AG04449 (cell line): ENCODE measurements around the gene GUCY1A2.
"Not testable (repeated sequence)": the region's sequence is repeated elsewhere in the genome, so short reads cannot be mapped to it uniquely, and the experiment has no call there.

Source experiments
- CTCF ChIA-PET: fragments of 350-600 bp; formaldehyde crosslinking; extraction: SDS; loops from one replicate; lab custom pipeline; 2021; ENCODE audit warnings: antibody characterized with exemption; lab: Yijun Ruan, JAX
- POLR2A ChIA-PET: fragments of 400-600, 350-600 bp; formaldehyde crosslinking; extraction: SDS; loops from one replicate; lab custom pipeline; 2020; ENCODE audit warnings: antibody characterized with exemption, inconsistent platforms; lab: Yijun Ruan, JAX
- DNase-seq: peaks from one replicate; pipeline ENCODE4 v3.0.0-alpha.2; 2010; ENCODE audit warnings: low read depth, low spot score
- H3K4me3 ChIP-seq: 2 replicates; pipeline ENCODE4 v1.5.1; 2011; ENCODE audit warnings: low read depth, mild to moderate bottlenecking, control low read depth, low read length
- TF ChIP-seq, protein P1 (sequence below): IDR thresholded peaks from one replicate; pipeline ENCODE4 v1.5.1; 2011; ENCODE audit warnings: mild to moderate bottlenecking, moderate library complexity, low read length, control low read depth, inconsistent platforms; ENCODE audit not compliant: insufficient read depth; ENCODE audit errors: missing control alignments

GUCY1A2 gene, protein sequence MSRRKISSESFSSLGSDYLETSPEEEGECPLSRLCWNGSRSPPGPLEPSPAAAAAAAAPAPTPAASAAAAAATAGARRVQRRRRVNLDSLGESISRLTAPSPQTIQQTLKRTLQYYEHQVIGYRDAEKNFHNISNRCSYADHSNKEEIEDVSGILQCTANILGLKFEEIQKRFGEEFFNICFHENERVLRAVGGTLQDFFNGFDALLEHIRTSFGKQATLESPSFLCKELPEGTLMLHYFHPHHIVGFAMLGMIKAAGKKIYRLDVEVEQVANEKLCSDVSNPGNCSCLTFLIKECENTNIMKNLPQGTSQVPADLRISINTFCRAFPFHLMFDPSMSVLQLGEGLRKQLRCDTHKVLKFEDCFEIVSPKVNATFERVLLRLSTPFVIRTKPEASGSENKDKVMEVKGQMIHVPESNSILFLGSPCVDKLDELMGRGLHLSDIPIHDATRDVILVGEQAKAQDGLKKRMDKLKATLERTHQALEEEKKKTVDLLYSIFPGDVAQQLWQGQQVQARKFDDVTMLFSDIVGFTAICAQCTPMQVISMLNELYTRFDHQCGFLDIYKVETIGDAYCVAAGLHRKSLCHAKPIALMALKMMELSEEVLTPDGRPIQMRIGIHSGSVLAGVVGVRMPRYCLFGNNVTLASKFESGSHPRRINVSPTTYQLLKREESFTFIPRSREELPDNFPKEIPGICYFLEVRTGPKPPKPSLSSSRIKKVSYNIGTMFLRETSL

DNA sequence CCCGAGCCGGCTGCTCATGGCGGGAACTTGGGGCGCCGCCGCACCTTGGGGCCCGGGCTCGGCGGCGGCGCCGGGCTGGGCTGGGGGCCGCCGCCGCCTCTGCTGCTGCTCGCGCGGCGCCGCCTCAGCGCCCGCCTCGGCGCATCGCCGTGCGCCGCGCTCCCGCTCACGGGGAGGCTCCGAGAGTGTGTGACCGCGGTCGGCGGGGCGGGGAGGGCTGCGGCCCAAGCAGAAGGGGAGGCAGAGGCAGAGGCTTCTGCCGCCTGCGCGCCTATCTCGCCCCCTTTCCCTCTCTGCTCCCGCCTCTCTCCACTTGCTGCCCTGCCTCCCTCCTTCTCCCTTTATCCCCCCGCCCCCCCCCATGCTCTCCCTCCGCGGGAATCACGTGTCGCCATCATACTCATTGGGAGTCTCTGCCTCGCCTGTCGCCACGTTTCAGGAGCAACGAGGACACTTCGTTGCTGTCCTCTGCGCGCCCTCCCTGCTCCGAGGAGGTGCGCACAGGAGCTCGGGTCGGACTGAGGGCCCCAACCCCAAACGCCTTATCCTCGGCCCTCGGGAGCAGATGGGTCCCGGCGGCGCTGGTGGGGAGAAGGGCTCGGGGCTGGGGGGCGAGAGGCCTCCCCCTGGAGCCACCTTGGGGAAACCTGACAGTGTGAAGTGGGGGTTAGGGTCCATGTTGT lies at the start of gene GUCY1A2:
GUCY1A2 (minus strand) TSS at position 258 of the 683 bp plus-strand sequence. CDS start 421 bp downstream, outside the sequence.
- CTCF ChIA-PET, result interaction anchor here (0.6 to 2.8 kb wide), 18 partner anchors 10 to 538 kb away, joined by 3 to 22 read pairs (median 4); no protein-coding TSS in a partner anchor
- peak within 1 kb of the TSS; percentile 61 for H3K4me3 ChIP-seq
- TF ChIP-seq, protein P1, sequence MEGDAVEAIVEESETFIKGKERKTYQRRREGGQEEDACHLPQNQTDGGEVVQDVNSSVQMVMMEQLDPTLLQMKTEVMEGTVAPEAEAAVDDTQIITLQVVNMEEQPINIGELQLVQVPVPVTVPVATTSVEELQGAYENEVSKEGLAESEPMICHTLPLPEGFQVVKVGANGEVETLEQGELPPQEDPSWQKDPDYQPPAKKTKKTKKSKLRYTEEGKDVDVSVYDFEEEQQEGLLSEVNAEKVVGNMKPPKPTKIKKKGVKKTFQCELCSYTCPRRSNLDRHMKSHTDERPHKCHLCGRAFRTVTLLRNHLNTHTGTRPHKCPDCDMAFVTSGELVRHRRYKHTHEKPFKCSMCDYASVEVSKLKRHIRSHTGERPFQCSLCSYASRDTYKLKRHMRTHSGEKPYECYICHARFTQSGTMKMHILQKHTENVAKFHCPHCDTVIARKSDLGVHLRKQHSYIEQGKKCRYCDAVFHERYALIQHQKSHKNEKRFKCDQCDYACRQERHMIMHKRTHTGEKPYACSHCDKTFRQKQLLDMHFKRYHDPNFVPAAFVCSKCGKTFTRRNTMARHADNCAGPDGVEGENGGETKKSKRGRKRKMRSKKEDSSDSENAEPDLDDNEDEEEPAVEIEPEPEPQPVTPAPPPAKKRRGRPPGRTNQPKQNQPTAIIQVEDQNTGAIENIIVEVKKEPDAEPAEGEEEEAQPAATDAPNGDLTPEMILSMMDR, result no peak
- no peak for DNase-seq
- POLR2A ChIA-PET, result no interaction called here

DNA sequence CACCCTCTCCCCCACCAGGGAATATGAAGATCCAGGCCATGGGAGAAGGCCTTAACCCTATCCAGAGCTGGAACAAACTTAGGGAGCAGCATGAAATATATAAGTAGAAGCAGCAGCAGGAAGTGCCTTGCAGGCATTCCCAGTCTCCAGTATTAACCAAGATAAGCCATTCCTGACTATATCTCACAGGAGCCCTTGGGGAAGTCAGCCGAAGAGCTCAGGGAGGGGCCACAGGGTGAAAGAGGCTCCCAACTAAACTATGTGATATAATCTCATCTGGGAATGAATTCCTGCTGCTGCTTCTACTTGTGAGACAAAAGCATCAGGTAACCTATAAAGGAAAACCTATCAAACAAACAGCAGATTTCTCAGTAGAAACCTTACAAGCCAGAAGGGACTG lies 36.1 kb upstream of the GUCY1A2 start:
- TF ChIP-seq, protein P1, result no peak
- no peak overlapping the region for H3K4me3 ChIP-seq
- ChIA-PET POLR2A (no interaction called here), CTCF (no interaction called here)
- no peak for DNase-seq

DNA sequence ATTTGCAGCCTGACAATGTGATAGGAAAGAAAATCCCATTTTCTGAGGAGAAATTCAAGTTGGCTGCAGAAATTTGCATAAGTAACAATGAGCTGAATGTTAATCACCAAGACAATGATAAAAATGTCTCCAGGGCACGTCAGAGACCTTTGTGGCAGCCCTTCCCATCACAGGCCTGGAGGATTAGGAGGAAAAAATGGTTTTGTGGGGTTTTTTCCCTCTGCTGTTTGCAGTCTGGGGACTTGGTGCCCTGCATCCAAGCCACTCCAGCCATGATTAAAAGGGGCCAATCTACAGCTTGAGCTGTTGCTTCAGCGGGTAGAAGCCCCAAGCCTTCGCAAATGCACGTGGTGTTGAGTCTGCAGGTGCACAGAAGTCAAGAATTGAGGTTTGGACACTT lies 33.1 kb upstream of the GUCY1A2 start:
- CTCF ChIA-PET, POLR2A ChIA-PET: not testable (repeated sequence)

DNA sequence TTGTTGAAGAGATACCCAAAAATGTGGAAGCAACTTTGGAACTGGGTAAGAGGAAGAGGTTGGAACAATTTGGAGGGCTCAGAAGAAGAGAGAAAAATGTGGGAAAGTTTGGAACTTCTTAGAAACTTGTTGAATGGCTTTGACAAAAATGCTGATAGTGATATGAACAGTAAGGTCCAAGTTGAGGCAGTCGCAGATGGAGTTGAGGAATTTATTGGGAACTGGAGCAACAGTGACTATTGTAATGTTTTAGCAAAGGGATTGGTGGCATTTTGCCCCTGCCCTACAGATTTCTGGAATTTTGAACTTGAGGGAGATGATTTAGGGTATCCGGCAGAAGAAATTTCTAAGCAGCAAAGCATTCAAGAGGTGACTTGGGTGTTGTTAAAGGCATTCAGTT lies 32.6 kb upstream of the GUCY1A2 start:
- H3K4me3 ChIP-seq, CTCF ChIA-PET, DNase-seq, POLR2A ChIA-PET: not testable (repeated sequence)

More for the DNA sequence above, 33.1 kb upstream of the GUCY1A2 start:
- not testable (repeated sequence) for H3K4me3 ChIP-seq, DNase-seq

DNA sequence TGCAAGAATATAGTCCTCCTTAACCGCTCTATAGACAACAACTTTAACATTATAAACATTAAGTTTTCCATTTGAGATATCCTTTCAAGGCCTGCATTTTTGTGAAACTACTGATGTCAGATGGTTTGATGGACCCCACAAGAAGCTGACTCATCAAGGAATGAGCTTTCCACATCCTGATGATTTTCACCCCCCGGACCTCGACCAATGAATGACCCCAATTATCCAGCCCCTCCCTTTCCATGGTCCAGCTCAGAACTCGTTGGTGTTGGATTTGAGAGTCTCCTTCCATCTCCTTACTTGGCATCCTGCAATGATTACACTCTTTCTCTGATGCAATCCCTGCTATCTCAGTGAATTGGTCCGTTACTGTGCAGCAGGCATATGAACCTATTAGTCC lies 31.8 kb upstream of the GUCY1A2 start:
- H3K4me3 ChIP-seq, result no peak overlapping the region
- TF ChIP-seq, protein P1, result no peak
- POLR2A ChIA-PET, result no interaction called here
- CTCF ChIA-PET, result no interaction called here
- no peak for DNase-seq

DNA sequence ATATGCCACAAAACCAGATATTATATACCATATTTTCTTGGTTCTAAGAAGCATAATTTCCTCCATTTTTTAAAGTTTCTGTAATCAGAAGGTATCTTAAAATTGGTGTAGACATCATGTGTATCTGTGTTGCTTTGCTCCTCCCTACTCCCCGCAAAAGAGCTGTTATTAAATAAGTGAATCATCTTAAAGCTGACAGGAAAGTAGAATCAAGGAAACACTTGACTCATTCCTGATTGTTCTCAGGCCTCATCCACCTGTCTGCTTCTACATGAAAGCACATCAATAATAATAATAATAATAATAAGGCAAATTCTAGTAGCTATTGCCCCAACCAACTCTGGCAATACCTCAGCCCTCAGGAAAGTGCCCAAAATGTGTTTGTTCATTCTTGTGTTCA lies 26.2 kb upstream of the GUCY1A2 start:
- TF ChIP-seq, protein P1, result no peak
- DNase-seq, result no peak
- H3K4me3 ChIP-seq, result no peak overlapping the region
- CTCF ChIA-PET, result interaction anchor here (1.4 kb wide), 1 partner anchor 323 kb away, joined by 5 read pairs; no protein-coding TSS in a partner anchor
- POLR2A ChIA-PET, result no interaction called here
